ENCODE results near the gene TIMM13. TPM values are rescaled to one million over a fixed set of nuclear protein-coding genes. Genes with fewer than 3 reads are reported as not detected.
"Not testable (repeated sequence)": the region's sequence is repeated elsewhere in the genome, so short reads cannot be mapped to it uniquely, and the experiment has no call there.

TIMM13 gene
- 63.9 TPM for total RNA-seq

- peak; percentile 91 for ATAC-seq
- DNase-seq (ENCODE audit: low spot score), result peak; percentile 98
Measured at GRCh38 chr19:2427429-2428320, at the start of gene TIMM13. Gene TIMM13 (minus strand): TSS chr19:2427586. CDS start chr19:2427533, 53 bp downstream.

DNA sequence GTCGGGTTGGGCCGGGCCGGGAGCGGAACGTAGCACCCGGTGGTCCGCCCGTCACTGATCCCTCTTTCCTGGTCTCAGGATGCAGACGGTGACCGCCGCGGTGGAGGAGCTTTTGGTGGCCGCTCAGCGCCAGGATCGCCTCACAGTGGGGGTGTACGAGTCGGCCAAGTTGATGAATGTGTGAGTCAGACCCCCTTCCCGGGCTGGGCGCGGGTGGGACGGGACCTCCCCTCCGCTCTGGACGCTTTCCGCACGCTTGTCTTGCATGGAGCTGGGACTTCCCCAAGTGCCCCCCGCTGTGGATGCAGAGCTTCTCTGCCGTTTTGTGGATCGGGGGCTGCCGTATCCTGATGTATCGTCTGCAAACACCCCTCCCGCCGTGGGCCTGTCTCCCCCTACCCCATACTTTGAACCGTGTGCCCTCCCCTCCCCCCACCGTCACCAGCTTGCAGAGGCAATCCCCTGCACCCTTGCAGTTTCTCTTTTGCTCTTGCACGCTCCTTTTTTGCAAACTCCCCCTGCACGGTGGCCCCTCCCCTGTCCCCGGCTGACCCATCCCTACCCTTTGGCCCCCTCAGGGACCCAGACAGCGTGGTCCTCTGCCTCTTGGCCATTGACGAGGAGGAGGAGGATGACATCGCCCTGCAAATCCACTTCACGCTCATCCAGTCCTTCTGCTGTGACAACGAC is 49.2 kb upstream of the TIMM13 start:
- ATAC-seq, result peak; percentile 9
- DNase-seq (ENCODE audit: low spot score), result peak; percentile 68

DNA sequence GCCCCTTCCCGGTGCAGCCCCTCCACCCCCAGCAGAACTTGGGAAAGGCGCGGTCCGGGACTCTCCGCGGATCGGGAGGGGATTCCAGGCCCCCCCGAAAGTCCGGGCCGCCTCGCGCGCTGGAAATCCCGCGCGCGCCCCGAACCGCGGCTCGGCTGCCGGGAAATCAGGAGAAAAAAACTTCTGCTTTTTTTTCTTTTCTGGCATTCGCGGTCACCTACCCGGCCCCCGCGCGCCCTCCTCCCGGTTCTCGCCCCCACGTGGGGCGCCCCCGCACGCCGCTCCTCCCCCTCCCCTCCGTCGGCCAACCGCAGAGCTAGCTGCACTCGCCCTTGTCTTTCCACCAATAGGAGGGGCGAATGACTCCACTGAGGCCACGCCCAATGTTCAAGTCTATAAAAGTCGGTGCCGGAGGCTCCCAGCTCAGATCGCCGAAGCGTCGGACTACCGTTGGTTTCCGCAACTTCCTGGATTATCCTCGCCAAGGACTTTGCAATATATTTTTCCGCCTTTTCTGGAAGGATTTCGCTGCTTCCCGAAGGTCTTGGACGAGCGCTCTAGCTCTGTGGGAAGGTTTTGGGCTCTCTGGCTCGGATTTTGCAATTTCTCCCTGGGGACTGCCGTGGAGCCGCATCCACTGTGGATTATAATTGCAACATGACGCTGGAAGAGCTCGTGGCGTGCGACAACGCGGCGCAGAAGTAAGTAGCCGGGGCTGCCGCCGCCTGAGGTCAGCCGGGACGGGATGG is 48.5 kb upstream of the TIMM13 start, which contains the start of gene GADD45B:
Gene GADD45B, plus strand, starts transcription at position 426 of the 749 bp plus-strand sequence. Its CDS starts 232 bp downstream, at position 658.
- peak; percentile 66 for ATAC-seq

GRCh38 chr19:2475018-2475701 is 47.8 kb upstream of the TIMM13 start:
- peak; percentile 78 for DNase-seq (ENCODE audit: low spot score)
- peak; percentile 41 for ATAC-seq

More for the DNA sequence above, 48.5 kb upstream of the TIMM13 start, which contains the start of gene GADD45B:
- DNase-seq (ENCODE audit: low spot score), result peak; percentile 99

- peak; percentile 88 for DNase-seq (ENCODE audit: low spot score)
- peak; percentile 58 for ATAC-seq
Measured at GRCh38 chr19:2474232-2475017, 47.0 kb upstream of the TIMM13 start.

- DNase-seq (ENCODE audit: low spot score); ATAC-seq: not testable (repeated sequence)
Measured at GRCh38 chr19:2469915-2470200, 42.5 kb upstream of the TIMM13 start.

DNA sequence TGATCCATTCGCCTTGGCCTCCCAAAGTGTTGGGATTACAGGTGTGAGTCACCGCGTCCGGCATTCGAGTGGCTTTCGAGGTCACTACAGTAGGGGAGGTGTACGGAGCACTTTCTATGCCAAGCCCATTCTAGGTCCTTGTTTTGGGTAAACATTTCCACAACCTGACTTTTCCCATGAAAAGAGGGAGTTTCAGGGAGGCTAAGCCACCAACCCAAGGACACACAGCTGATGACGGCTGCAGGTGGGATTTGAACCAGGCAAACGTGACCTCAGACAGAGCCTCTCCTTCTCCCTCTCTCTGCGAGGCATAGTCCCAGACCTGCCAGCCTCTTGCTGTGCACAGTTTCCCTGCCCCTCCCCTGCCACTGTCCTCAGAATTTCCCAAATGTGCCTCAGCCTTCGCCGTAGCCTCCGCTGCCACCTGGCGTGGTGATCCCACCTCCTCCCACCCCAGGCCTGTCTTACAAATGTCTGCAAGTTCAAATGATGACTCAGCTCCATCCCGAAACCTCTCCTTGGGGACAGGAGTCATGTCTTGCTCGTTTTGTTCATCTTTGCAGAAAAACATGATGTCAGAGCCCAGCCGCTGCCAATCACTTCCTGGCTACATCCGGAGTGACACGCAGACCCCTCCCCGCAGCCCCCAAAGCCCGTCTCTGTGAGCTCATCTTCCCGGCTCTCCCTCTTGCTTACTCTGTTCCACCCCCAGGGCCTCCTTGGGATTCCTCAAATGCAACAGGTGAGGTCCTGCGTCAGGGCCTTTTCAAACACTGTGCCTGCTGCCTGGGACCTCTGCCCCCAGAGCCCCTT is 41.9 kb upstream of the TIMM13 start:
- DNase-seq (ENCODE audit: low spot score) (no peak), ATAC-seq (no peak)

DNA sequence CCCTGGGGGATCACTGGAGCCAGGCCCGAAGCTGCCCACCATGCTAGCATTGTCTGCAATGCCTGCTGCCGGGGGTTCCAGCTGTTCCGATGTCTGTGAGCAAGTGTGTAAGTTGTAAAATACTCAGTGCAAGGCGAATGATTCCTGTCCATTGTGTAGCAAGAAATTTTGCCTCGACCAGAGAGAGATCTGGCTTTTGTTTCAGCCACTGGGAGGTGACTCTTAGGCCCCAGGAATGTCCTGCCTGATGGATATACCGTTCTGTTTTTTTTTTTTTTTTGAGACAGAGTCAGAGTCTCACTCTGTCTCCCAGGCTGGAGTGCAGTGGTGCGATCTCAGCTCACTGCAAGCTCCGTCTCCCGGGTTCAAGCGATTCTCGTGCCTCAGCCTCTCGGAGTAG is 41.2 kb upstream of the TIMM13 start:
- DNase-seq (ENCODE audit: low spot score), result no peak
- ATAC-seq, result no peak

DNA sequence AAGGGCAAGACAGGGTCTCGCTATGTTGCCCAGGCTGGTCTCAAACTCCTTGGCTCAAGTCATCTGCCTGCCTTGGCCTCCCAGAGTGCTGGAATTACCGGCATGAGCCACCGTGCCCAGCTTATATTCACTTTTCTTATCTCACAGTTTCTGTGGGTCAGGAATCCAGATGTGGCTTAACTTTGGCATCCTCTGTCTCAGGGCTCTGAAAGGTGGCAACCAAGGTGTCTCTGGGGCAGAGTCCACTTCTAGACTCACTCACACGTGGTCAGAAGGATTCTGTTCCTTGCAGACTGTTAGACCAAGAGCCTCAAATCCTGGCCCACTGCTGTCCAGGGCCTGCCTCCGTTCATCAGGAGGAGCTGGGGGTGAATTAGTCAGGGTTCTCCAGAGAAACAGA is 37.0 kb upstream of the TIMM13 start:
- ATAC-seq, result no peak
- DNase-seq (ENCODE audit: low spot score), result no peak

DNA sequence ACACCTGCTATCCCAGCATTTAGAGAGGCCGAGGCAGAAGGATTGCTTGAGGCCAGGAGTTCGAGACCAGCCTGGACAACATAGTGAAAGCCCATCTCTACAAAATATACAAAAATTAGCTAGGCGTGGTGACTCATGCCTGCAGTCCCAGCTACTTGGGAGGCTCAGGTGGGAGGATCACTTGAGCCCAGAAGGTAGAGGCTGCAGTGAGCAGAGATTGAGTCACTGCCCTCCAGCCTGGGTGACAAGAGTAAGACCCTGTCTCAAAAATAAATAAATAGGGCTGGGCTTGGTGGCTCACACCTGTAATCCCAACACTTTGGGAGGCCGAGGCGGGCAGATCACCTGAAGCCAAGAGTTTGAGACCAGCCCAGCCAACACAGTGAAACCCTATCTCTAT is 36.3 kb upstream of the TIMM13 start:
- not testable (repeated sequence) for ATAC-seq; DNase-seq (ENCODE audit: low spot score)

DNA sequence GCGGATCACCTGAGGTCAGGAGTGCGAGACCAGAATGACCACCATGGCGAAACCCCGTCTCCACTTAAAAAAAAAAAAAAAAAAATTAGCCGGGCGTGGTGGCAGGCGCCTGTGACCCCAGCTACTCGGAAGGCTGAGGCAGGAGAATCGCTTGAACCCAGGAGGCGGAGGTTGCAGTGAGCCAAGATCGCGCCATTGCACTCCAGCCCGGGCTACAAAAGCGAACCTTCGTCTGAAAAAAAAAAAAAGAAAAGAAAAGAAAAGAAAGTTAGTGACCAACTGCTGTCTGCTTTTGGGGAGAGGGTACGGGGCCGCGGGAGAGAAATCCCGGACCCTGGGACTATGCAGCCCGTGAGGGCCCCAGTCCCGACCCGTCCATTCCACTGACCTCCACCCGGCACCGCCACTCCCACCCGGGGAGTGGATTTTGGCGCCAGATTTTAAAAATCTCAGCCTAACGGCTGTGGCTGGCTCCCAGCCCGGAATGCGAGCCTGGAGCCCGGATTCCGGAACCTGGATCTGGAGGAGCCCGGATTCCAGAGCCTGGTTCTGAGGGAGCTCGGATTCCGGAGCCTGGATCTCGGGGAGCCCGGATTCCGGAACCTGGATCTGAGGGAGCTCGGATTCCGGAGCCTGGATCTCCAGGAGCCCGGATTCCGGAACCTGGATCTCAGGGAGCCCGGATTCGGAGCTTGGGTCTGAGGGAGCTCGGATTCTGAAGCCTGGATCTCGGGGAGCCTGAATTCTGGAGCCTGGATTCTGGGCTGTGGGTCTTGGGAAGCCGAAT is 35.4 kb upstream of the TIMM13 start:
- peak; percentile 85 for DNase-seq (ENCODE audit: low spot score)
- ATAC-seq, result peak; percentile 71

- DNase-seq (ENCODE audit: low spot score) (peak; percentile 67), ATAC-seq (peak; percentile 61)
Measured at GRCh38 chr19:2461751-2462634, 34.6 kb upstream of the TIMM13 start.

DNA sequence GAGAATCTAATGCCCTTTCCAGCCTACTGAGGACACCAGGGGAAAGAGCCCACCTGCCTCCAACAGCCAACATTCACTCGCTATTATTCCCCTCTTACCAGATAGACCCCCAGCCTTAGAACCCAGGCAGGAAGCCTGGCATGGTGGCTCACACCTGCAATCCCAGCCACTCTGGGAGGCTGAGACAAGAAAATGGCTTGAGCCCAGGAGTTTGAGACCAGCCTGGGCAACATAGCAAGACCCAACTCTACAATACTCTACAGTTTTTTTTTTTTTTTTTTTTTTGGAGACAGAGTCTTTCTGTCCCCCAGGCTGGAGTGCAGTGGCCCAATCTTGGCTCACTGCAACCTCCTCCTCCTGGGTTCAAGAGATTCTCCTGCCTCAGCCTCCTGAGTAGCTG is 32.9 kb upstream of the TIMM13 start:
- no peak for DNase-seq (ENCODE audit: low spot score)
- ATAC-seq, result no peak

- peak; percentile 81 for DNase-seq (ENCODE audit: low spot score)
- ATAC-seq, result peak; percentile 9
Measured at GRCh38 chr19:2458776-2459175, 31.4 kb upstream of the TIMM13 start.

- no peak for DNase-seq (ENCODE audit: low spot score)
- peak; percentile 27 for ATAC-seq
Measured at GRCh38 chr19:2458054-2458453, 30.7 kb upstream of the TIMM13 start.

DNA sequence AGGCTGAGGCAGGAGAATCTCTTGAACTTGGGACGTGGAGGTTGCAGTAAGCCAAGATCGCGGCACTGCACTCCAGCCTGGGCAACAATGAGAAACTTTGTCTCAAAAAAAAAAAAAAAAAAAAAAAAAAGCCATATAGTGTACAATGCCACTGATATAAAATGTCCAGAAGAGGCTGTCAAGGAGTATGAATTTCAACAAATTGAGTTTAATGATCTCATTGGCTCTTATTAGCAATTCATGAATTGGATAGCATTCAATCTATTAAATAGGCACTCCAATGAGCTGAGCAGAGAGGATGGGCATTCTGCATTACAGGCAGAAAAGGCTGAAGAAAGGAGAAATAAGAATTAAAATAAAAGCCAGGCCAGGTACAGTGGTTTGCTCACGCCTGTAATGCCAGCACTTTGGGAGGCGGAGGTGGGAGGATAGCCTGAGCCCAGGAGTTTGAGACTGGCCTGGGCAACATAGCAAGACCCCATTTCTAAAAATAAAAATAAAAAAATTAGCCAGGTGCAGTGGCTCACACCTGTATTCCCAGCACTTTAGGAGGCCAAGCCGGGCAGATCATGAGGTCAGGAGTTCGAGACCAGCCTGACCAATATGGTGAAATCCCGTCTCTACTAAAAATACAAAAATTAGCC is 30.1 kb upstream of the TIMM13 start:
- no peak for ATAC-seq
- no peak for DNase-seq (ENCODE audit: low spot score)

Measured in left lobe of liver (tissue), 2 donors.